ENCODE measurements around the gene PARK7. TPM values are rescaled to one million over a fixed set of nuclear protein-coding genes. Genes with fewer than 3 reads are reported as not detected.
A peak's percentile ranks its signal among the peaks of the same experiment; 100 is the strongest.
"Not testable (repeated sequence)": the region's sequence is repeated elsewhere in the genome, so short reads cannot be mapped to it uniquely, and the experiment has no call there.

PARK7 gene
- total RNA-seq, 1 experiment from 2014 or later = 237 TPM

- no peak for DNase-seq (ENCODE audit: low spot score)
Measured at GRCh38 chr1:7943251-7943650, 18.3 kb upstream of the PARK7 start.

DNA sequence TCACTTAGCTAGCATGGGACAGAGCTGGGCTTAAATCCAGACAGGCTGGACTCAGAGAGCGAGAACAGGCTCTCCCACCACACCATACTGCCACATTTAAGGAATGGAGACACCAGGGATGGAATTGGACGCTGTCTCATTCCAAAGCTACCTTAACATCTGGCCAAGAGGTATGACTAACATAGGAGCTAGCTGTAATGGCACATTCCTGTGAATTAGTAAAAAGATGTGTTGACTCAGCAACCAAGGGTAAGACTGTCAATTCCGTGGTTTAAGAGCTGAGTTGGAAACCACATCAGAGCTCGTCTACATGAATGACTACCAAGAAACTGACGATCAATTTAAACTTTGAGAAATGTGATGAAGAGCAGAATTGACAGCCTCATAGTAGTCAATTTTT lies 12.6 kb upstream of the PARK7 start:
- peak; percentile 15 for DNase-seq (ENCODE audit: low spot score)

GRCh38 chr1:7952791-7953190 lies 8.7 kb upstream of the PARK7 start:
- not testable (repeated sequence) for DNase-seq (ENCODE audit: low spot score)

DNA sequence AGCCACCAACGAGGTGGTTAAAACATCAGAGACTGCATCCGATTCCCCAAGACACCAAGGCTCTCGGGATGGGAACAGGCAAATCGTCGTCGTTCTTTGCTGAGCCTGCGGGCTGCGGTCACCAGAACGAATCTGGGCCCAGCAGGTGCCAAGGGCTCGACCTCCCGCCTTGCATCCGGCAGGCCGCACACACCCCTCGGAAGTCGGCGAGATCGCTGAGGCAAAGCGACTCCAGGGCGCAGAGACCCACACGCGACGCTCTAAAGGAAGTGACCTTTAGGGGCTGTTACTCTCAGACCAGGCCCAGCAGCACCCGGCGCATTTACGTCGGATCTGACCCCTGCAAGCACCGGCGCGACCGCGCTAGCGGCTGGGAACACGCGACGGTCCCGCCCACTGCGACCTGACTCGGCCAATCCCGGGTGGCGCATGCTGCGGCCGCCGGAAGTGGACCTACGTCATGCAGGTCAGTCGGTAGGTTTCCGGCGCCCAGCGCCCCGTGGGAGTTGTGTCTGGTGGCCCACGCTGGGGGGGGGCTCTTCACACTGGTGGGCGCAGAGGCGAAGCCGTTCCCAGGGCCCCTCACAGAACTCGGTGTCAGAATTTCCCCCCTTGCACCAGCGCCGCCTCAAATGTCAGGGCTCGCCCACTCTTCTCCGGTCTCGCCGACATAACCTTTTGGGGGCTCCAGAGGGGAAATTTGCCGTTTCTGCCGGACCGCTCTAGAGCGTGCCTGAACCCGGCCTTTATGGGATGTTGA lies 7.5 kb upstream of the PARK7 start:
- DNase-seq (ENCODE audit: low spot score) = no peak

DNA sequence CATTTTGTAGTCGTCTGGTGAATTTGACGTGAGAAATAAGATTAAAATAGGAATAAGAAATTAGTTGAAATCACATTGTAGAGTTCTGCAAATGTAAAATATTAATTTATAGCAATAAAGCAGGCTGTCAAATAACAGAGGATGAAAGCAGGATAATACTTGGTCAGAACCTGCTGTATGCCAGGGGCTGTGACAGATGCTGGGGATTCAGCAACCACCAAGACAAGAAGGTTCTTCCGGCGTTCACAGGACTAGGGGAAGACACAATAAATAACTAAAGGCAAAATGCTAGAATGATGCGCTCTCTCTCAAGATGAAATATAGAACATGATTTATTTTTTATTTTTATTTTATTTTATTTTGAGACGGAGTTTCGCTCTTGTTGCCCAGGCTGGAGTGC lies 6.8 kb upstream of the PARK7 start:
- no peak for DNase-seq (ENCODE audit: low spot score)

DNA sequence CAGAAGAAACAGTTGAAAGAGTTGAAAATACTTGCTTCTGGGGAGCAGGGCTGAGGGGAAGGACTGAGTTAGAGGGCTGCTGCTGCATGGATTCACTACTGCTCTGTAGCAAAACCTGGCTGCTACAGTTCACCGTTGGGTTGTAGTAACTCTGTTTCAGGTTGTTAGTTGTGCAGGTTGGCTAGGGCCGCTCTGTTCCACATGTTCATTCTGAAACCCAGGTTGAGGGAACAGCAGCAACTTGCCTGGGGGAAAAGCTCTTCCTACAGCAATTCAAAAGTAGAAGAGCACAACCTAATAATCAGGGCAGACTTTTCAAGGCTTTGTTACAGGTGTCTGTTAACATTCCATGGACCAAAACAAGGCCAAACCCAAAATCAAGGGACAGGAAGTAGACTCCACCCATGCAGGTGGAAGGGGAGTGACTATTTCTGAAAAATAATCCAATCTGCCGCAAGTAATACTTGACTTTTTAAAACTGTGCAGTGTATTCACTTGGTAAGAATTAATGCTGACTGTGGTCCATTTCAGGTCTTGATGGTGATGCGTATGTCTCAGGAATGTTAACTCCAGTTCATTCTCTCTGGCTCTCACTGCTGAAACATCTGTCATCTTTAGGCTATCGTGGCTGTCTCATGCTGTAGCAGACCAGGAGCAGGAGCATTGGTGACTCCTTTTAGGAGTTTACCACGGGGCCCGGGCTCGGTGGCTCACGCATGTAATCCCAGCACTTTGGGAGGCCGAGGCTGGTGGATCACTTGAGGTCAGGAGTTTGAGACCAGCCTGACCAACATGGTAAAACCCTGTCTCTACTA lies 5.1 kb upstream of the PARK7 start:
- peak; percentile 9 for DNase-seq (ENCODE audit: low spot score)

- no peak for DNase-seq (ENCODE audit: low spot score)
Measured at GRCh38 chr1:7960165-7960564, 1.3 kb upstream of the PARK7 start.

GRCh38 chr1:7960867-7961215 lies 670 bp upstream of the PARK7 start:
- no peak for DNase-seq (ENCODE audit: low spot score)

DNA sequence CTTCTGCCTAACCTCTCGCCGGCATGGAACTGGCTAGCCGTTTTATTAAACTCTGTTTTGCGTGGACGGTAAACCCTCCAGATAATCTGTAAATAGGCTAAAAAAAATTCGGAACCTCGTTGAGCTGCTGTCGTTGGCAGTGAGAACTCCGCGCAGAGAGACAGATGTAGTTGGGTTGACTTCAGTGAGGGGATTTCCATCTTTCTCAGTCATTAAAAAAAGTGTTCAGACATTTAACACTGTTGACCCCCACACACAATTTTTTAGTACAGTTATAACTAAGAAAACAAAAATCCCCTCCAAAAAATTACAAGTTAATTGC lies 464 bp downstream of the PARK7 start:
- no peak for DNase-seq (ENCODE audit: low spot score)

GRCh38 chr1:7962636-7963377 lies 1.3 kb downstream of the PARK7 start:
- no peak for DNase-seq (ENCODE audit: low spot score)

DNA sequence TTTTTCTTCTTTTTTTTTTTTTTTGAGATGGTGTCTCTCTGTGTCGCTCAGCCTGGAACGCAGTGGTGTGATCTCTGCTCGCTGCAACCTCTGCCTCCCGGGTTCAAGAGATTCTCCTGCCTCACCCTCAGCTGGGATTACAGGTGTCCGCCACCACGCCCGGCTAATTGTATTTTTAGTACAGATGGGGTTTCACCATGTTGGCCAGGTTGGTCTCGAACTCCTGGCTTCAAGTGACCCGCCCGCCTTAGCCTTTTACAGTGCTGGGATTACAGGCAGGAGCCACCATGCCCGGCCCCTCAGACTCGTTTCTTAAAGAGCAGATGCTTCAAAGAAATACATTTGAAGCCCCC lies 1.8 kb downstream of the PARK7 start:
- not testable (repeated sequence) for DNase-seq (ENCODE audit: low spot score)

DNA sequence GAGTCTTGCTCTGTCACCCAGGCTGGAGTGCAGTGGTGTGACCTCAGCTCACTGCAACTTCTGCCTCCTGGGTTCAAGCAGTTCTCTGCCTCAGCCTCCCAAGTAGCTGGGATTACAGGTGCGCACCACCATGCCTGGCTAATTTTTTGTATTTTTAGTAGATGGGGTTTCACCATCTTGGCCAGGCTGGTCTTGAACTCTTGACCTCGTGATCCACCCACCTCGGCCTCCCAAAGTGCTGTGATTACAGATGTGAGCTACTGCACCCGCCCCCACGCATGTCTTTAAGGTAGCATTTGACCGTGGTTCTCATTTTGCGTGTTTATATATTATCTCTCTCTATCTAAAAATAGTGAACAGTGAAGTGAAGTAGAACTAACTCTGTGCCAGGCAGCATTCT lies 2.3 kb downstream of the PARK7 start:
- DNase-seq (ENCODE audit: low spot score) = not testable (repeated sequence)

DNA sequence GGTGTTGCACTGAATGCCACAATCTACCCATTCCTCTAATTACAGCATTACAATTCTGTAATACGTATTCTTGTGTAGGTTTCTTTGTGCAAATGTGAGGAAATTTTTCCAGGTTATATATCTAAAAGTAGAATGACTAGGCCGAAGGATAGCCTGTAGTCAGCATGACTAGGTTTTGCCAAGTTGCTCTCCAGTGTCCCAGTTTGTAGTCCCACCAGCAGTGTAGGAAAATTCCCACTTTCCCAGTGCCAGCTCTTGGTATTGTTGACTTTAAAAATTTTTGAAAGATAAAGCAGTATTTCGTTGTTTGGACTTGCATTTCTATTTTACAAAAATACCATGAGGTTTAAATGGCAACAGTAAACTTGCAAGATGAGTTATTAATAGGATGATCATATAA lies 3.0 kb downstream of the PARK7 start:
- DNase-seq (ENCODE audit: low spot score) = no peak

DNA sequence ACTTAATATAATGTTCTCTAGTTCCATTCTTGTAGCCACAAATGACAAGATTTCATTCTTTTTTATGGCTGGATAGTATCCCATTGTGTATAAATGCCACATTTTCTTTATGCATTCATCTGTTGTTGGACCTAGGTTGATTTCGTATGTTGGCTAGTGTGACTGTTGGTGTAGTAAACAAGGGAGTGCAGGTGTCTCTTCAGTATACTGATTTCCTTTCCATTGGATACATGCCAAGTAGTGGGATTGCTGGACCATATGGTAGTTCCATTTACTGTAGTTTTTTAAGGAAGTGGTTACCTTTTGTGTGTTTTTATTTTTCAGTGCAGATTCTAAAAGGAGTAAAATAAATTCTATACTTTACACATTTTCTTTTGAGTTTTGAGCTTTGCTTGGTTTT lies 5.7 kb downstream of the PARK7 start:
- DNase-seq (ENCODE audit: low spot score) = no peak

DNA sequence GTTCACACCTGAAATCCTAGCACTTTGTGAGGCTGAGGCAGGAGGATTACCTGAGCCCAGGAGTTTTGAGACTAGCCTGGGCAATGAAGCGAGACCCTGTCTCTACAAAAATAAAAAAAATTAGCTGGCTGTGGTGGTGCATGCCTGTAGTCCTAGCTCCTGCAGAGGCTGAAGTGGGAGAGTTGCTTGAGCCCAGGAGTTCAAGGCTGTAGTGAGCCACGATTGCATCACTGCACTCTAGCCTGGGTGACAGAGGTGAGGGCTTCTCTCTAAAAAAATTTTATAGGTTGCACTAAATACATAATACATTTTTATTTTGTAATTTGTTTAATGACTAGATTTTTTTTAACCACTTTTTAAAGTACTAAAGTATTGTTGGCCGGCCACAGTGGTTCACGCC lies 6.1 kb downstream of the PARK7 start:
- DNase-seq (ENCODE audit: low spot score) = no peak

DNA sequence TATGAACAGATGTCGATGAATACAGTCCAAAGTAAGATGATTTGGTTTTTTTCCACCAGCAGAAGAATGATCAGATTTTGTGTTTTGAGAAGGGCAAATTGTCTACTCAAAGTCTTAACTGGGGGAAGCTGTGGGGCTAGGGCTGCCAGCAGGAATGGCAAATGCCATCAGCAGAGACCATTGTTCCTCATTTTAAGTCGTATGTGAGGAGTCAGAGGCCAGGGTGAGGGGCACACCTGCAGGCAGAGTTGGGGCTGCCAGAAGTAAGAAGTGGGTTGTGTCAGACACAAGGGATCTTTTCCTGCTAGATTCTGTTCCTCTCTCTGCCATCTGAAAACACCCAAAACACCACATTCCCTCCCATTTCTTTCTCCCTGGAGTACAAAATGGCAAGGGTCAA lies 8.7 kb downstream of the PARK7 start:
- DNase-seq (ENCODE audit: low spot score) = no peak

DNA sequence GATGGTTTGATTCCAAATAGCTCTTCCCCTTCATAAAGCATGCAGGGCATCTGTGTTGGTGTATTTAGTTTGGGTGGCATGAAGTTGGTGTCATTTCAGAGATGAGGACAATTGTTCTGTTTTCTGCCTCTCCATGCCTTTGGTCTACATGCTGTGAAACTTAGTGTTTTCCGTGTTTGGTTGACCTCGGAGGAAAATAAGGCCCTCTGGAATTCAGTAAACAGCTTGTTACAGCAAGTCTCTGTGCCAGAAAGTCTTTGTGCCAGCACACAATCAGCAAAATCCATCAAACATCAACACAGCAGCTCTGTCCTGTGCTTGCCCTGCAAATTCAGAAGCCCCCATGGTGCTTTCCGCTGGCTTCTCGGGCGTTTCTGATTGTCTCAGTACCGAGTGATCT lies 9.5 kb downstream of the PARK7 start:
- DNase-seq (ENCODE audit: low spot score) = no peak

DNA sequence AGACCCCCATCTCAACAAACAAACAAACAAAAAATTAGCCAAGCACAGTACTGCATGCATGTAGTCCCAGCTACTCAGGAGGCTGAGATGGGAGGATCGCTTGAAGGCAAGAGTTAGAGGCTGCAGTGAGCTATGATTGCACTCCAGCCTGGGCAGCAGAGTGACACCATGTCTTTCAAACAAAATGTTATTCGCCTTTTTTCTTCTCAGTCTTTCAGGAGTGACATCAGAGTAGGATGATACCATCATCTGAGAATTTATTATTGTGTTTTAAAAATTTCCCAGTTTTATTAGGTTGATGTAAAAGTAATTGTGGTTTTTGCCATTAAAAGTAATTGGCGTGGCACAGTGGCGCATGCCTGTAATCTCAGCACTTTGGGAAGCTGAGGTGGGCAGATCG lies 10.8 kb downstream of the PARK7 start:
- DNase-seq (ENCODE audit: low spot score) = no peak

DNA sequence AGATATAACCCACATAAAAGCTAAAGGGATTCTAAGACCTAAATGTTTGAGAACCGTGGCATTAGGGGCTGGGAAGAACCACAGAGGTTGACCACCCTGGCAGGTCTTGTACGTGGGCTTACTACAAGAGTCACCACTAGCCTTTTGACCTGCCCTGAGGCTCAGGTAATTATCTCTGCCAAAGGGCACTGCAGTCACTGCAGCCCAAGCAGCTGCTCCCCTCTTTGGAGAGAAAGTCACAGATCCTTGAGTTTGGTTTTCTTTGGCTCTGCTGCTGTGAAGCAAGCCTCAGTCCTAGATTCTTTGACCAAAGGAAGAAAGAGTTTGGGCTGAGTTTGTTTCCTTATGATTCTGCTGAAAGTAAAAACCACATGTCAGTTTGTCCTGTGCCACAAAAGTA lies 11.6 kb downstream of the PARK7 start:
- DNase-seq (ENCODE audit: low spot score) = no peak

DNA sequence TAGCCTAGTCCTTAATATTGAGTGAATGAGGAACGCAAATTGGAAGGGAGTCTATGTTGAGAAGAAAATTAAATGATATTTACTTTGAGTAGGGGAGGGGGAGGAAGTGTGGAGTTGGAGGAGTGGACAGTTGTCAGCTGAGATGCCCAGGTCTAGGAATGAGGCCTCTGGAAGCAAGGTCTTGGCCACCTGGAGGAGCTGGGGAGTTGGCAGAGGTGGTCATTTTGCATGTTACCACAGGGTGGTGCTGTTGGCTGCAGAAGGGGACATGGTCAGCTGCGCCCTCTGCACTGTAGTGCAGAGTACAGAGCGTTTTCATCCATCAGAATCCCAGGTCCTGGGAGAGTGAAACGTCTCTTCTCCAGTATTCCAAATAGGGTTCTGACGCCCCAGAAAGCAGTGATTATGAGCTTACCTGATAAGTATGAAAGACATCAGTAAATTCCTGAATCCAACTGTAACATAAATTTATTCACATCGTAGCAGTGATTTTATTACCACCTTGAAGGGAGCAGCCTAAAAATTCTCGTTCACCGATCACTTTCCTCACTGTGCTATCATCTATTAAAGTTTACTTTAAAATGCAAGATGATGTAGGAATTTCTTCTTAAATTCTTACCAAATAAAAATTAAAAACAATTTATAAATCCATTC lies 13.8 kb downstream of the PARK7 start:
- peak; percentile 74 for DNase-seq (ENCODE audit: low spot score)

DNA sequence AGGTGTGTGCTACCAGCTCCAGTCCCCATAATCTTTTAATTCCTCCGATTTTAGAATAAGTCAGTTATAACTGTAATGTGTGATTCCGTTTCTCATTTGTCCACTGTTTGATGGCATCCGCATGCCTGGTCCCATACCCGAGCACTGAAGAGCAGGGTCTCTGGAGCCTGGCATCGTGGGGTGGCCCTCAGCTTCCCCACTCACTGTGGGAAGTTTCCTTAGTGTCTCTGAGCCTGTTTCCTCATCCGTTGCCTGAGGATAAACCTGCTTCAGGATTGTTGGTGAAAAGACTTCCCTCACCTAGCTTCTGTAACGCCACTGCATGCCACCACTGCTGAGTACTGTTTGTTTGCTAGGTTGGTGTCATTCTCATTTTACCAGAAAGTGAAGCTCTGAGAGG lies 19.5 kb downstream of the PARK7 start:
- no peak for DNase-seq (ENCODE audit: low spot score)

DNA sequence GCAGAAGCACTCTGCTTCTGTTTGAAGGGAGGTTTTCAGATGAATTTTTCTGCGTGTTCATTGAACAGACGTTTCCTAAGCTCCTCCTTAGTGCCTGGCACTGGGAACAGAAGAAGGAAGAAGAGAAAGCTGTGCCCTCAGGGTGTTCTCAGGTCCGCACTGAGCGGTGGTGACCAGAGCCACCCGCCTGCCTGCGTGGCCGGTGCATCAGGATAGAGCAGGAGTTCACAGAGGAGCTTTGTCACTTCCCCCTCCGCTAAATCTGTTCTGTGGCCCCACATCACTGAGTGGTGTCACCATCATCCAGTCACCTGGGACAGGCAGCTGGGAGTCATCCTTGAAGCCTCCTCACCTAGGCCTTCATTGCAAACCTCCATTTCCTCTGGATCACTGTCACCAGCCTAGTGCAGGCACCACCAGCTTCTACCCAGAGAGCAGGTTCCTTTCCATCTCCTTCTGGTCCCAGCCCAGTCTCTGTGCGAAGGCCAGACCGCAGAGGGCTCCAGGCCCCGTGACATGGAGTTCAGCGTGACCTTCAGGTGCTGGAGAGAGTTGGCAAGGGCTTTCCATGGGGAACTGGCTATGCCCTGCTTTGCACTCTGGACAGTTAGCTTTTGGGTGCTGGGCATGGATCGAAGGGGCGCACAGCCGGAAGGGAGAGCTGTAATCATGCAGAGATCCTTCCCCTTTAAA lies 21.7 kb downstream of the PARK7 start:
- DNase-seq (ENCODE audit: low spot score) = no peak

Data from H4 (cell line).